MM.1S (cell line): ENCODE results near the gene MRPL23.

Experiments
- DNase-seq: peaks from one replicate; pipeline ENCODE4 v3.0.0-alpha.2; 2015
- H2AFZ ChIP-seq: fragments of 300-600 bp; sonication (generic); 2 replicates; pipeline ENCODE4 v1.6.0; 2016; ENCODE audit warnings: antibody characterized with exemption, low read length
- H3F3A ChIP-seq: fragments of 300-600 bp; sonication (generic); 2 replicates; pipeline ENCODE4 v1.6.1; 2016; ENCODE audit warnings: mild to moderate bottlenecking, antibody characterized with exemption, low read length, moderate library complexity, mixed read lengths; ENCODE audit not compliant: insufficient read depth
- H3K27ac ChIP-seq: fragments of 300-600 bp; sonication (generic); 2 replicates; pipeline ENCODE4 v1.5.1; 2016; ENCODE audit warnings: mild to moderate bottlenecking, low read length
- H3K27me3 ChIP-seq: fragments of 300-600 bp; sonication (generic); replicated peaks from 2 replicates; pipeline ENCODE4 v1.6.0; 2016; ENCODE audit warnings: low read length; ENCODE audit not compliant: insufficient read depth
- H3K36me3 ChIP-seq: fragments of 300-600 bp; sonication (generic); replicated peaks from 2 replicates; pipeline ENCODE4 v1.6.1; 2016; ENCODE audit warnings: mild to moderate bottlenecking, low read length, mixed read lengths; ENCODE audit not compliant: insufficient read depth
- H3K4me1 ChIP-seq: fragments of 300-600 bp; sonication (generic); 2 replicates; pipeline ENCODE4 v1.6.1; 2016; ENCODE audit warnings: low read length, mixed read lengths
- H3K4me2 ChIP-seq: fragments of 300-600 bp; sonication (generic); 2 replicates; pipeline ENCODE4 v1.6.0; 2016; ENCODE audit warnings: low read depth, low read length
- H3K4me3 ChIP-seq: fragments of 300-600 bp; sonication (generic); 2 replicates; pipeline ENCODE4 v1.5.1; 2016; ENCODE audit warnings: low read length, mixed read lengths
- H3K79me2 ChIP-seq: fragments of 300-600 bp; sonication (generic); 2 replicates; pipeline ENCODE4 v1.6.1; 2016; ENCODE audit warnings: mixed run types, low read length, mixed read lengths
- H3K9ac ChIP-seq: fragments of 300-600 bp; sonication (generic); 2 replicates; pipeline ENCODE4 v1.6.1; 2016; ENCODE audit warnings: low read length, mixed read lengths
- H3K9me2 ChIP-seq: fragments of 300-600 bp; sonication (generic); replicated peaks from 2 replicates; pipeline ENCODE4 v1.6.1; 2016; ENCODE audit warnings: mild to moderate bottlenecking, low read length, mixed read lengths; ENCODE audit not compliant: insufficient read depth
- H3K9me3 ChIP-seq: fragments of 300-600 bp; sonication (generic); replicated peaks from 2 replicates; pipeline ENCODE4 v1.6.1; 2016; ENCODE audit warnings: mild to moderate bottlenecking, low read length, mixed read lengths; ENCODE audit not compliant: insufficient read depth
- H4K20me1 ChIP-seq: fragments of 300-600 bp; sonication (generic); 2 replicates; pipeline ENCODE4 v1.6.1; 2016; ENCODE audit warnings: mild to moderate bottlenecking, low read length, moderate library complexity, mixed read lengths; ENCODE audit not compliant: insufficient read depth
- EZH2 ChIP-seq: fragments of 300-600 bp; sonication (generic); optimal IDR thresholded peaks from 2 replicates; pipeline ENCODE3; 2017; ENCODE audit warnings: low read depth, mild to moderate bottlenecking, antibody characterized with exemption, low read length, mixed read lengths
- EZH2phosphoT487 ChIP-seq: fragments of 300-600 bp; sonication (generic); IDR thresholded peaks from 2 replicates; pipeline ENCODE4 v1.6.1; 2018; ENCODE audit warnings: antibody characterized with exemption, low read length
- TF ChIP-seq, protein P1 (sequence below): fragments of 300-600 bp; sonication (generic); IDR thresholded peaks from 2 replicates; pipeline ENCODE4 v1.5.1; 2016; ENCODE audit warnings: antibody characterized with exemption, low read length, mixed read lengths

Gene MRPL23

DNA sequence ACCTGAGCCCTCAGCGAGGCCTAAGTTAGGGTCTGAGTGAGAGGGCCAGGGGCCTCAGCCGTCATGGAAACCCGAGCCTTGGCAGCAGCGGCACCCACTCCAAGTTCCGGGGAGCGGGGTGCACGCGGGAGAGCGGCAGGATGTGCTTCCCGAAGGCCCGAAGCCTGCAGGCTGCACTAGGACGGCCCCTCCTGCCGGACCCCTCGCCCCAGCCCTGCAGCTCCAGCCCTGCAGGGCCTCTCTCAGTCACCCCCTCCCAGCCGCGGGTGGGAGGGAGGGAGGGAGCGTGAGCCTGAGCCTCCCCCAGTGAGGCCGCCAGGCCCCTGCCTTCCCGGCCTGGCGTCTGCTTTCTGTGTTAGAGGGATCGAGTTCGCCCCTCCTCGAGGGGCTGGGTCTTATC is 22.6 kb downstream of the MRPL23 start:
- TF ChIP-seq, protein P1, sequence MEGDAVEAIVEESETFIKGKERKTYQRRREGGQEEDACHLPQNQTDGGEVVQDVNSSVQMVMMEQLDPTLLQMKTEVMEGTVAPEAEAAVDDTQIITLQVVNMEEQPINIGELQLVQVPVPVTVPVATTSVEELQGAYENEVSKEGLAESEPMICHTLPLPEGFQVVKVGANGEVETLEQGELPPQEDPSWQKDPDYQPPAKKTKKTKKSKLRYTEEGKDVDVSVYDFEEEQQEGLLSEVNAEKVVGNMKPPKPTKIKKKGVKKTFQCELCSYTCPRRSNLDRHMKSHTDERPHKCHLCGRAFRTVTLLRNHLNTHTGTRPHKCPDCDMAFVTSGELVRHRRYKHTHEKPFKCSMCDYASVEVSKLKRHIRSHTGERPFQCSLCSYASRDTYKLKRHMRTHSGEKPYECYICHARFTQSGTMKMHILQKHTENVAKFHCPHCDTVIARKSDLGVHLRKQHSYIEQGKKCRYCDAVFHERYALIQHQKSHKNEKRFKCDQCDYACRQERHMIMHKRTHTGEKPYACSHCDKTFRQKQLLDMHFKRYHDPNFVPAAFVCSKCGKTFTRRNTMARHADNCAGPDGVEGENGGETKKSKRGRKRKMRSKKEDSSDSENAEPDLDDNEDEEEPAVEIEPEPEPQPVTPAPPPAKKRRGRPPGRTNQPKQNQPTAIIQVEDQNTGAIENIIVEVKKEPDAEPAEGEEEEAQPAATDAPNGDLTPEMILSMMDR: no peak
- TF ChIP-seq EZH2phosphoT487 (no peak), EZH2 (no peak)
- Histone ChIP-seq H2AFZ (no peak overlapping the region), H3F3A (no peaks in the 10 kb centered on the region), H3K27ac (no peak overlapping the region), H3K4me2 (no peak overlapping the region), H3K9me2 (no peaks in the 10 kb centered on the region), H3K36me3 (no peaks in the 10 kb centered on the region), H4K20me1 (no peaks in the 10 kb centered on the region), H3K9ac (no peak overlapping the region), H3K79me2 (no peaks in the 10 kb centered on the region), H3K4me3 (no peak overlapping the region), H3K4me1 (no peaks in the 10 kb centered on the region), H3K9me3 (no peaks in the 10 kb centered on the region), H3K27me3 (no peaks in the 10 kb centered on the region)
- DNase-seq: no peak

DNA sequence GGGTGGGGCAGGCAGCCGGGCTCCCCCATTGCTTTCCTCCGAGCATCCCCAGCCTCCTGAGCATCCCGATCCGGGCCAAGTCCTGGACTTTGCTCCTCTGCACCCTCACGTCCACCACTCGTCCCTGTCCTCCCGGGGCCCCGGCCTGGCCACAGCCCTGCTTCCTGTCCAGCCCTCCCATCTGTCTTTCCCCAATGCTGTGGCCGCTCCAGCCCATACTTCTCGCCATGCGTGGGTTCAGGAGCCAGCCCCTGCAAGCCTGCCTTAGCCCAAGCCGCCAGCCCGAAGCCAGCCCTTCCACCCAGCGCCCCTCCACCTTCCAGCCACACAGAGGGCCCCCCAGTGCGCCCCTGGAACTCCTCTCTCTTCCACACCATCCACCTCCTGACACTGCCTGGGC is 23.8 kb downstream of the MRPL23 start:
- TF ChIP-seq EZH2: no peak
- no peak for TF ChIP-seq EZH2phosphoT487
- TF ChIP-seq, protein P1: no peak
- no peak for DNase-seq
- Histone ChIP-seq H4K20me1 (no peaks in the 10 kb centered on the region), H3K36me3 (no peaks in the 10 kb centered on the region), H3K4me3 (no peak overlapping the region), H3K9me2 (no peaks in the 10 kb centered on the region), H3K9me3 (no peaks in the 10 kb centered on the region), H3K4me1 (no peaks in the 10 kb centered on the region), H3K27ac (no peak overlapping the region), H3K9ac (no peak overlapping the region), H3K79me2 (no peaks in the 10 kb centered on the region), H2AFZ (no peak overlapping the region), H3F3A (no peaks in the 10 kb centered on the region), H3K27me3 (no peaks in the 10 kb centered on the region), H3K4me2 (no peak overlapping the region)

DNA sequence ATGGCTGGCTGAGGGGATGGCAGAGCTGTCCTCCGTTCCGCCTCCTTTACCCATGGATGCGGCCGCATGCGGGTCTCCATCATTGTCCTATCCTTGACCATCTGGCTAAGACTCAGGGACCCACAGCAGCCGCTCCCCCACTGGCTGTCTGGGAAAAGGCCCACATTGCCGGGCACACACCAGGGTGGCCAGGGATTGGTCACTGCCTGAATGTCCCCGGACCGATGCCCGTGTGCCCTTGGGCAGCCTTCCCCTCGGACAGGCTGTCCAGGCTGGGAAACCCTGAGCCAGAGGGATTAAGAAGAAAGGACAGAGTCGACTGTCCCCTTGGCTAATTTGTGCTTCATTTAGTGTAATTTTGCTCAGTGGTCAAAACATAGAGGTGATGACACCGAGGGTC is 28.1 kb downstream of the MRPL23 start:
- H3K9me3 ChIP-seq: no peaks in the 10 kb centered on the region
- TF ChIP-seq EZH2phosphoT487 (no peak), EZH2 (no peak)
- TF ChIP-seq, protein P1: no peak
- H3K79me2 ChIP-seq: no peaks in the 10 kb centered on the region
- no peaks in the 10 kb centered on the region for H3K27me3 ChIP-seq
- H3K4me2 ChIP-seq: no peak overlapping the region
- H3K9ac ChIP-seq: no peak overlapping the region
- H3K4me1 ChIP-seq: no peaks in the 10 kb centered on the region
- no peaks in the 10 kb centered on the region for H3K9me2 ChIP-seq
- no peak overlapping the region for H3K27ac ChIP-seq
- no peaks in the 10 kb centered on the region for H3K36me3 ChIP-seq
- no peak overlapping the region for H2AFZ ChIP-seq
- H3F3A ChIP-seq: no peaks in the 10 kb centered on the region
- DNase-seq: no peak
- no peak overlapping the region for H3K4me3 ChIP-seq
- H4K20me1 ChIP-seq: no peaks in the 10 kb centered on the region
